Body of pancreas (tissue), 4 donors: ENCODE data around the gene PDE8B. TPM values are rescaled to one million over a fixed set of nuclear protein-coding genes. Genes with fewer than 3 reads are reported as not detected.

Experiments used
- ATAC-seq: fragments of 150-250 bp; one replicate; pipeline ENCODE4 v1.9.1; 2016
- DNase-seq, 4 donors: peaks; one replicate each; pipeline ENCODE4 v3.0.0-alpha.2; 2019
- H3K27ac ChIP-seq, 4 donors: fragments of 200-600 bp; sonication (generic); 1 replicate in 3 of 4; 2 replicates in 1 of 4; pipeline versions ENCODE4 v1.5.1 to v1.6.1; 2016 to 2019; ENCODE audit warnings: mild to moderate bottlenecking in 1 of 4, mixed read lengths in 1 of 4, moderate library complexity in 1 of 4
- H3K27me3 ChIP-seq, 2 donors: fragments of 200-600 bp; sonication (generic); one replicate each; pipeline ENCODE4 v1.6.0; 2016; ENCODE audit warnings: mild to moderate bottlenecking in 1 of 2
- H3K36me3 ChIP-seq, 2 donors: fragments of 200-600 bp; sonication (generic); replicated peaks in 1 of 2; 2 replicates each; pipeline ENCODE4 v1.5.1; 2016; ENCODE audit warnings: low read depth in 2 of 2; ENCODE audit not compliant: insufficient read depth in 1 of 2
- H3K4me1 ChIP-seq: fragments of 200-600 bp; sonication (generic); one replicate; pipeline ENCODE4 v1.6.0; 2016
- H3K4me3 ChIP-seq, 2 donors: fragments of 200-600 bp; sonication (generic); 1 replicate in 1 of 2; 2 replicates in 1 of 2; pipeline ENCODE4 v1.5.1; 2016 to 2019
- H3K9me3 ChIP-seq, 3 donors: fragments of 200-600 bp; sonication (generic); 1 replicate in 2 of 3; 2 replicates in 1 of 3; pipeline ENCODE4 v1.5.1; 2016
- POLR2A ChIP-seq, 3 donors: fragments of 450-650 bp; IDR thresholded peaks; one replicate each; pipeline ENCODE4 v1.6.1; 2016; ENCODE audit warnings: antibody characterized with exemption in 3 of 3, mild to moderate bottlenecking in 2 of 3
- WGBS, 2 donors: methylation state at CpG; one replicate each; pipeline ENCODE4 v1.1.5; 2017; 5-methylcytosine and 5-hydroxymethylcytosine counted together
- intact Hi-C: fragments of 100-400 bp; cut with DNase I; formaldehyde crosslinking; loops from one replicate; pipeline ENCODE4 v1.15.1; 2023
- total RNA-seq, 2 donors: library from RNA; depleted of rRNA; stranded (reverse); fragments of >200 nt; gene quantifications; one replicate each; pipeline ENCODE4 v1.1.0, GENCODE V29; 2016
- TF ChIP-seq, protein P1 (sequence below), 7 experiments: fragments of 450-650 bp in 4 of 7; fragments of 200-600 bp in 3 of 7; sonication (generic) in 3 of 7; IDR thresholded peaks; one replicate each; pipeline ENCODE4 v1.5.1; 2016 to 2019; ENCODE audit warnings: antibody characterized with exemption in 7 of 7

The PDE8B gene
- total RNA-seq, 2 donors from 2014 or later: 8.3 to 15.8 TPM

DNA sequence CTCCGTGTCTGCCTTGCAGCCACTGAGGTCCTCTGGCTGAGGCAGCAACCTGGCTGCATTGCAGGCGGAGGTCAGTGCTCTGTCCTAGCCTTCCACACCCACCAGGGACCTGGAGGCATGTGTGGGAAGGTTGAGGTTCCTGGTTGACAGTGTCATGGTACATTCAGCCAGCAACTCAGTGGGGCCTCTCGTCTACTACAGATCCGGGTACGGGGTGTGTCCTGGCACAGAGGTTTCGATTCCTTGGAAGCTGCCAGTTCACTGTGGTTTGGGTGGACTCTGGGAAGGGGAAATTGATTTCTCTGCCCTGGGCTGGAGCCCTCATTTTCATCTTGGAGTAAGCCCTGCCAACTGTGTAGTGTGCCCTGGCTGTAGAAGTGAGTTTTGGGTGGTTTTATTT lies 45.1 kb downstream of the PDE8B start:
- H3K27ac ChIP-seq: no peak overlapping the region

GRCh38 chr5:77256406-77256805 lies 45.9 kb downstream of the PDE8B start:
- no peak overlapping the region for H3K4me3 ChIP-seq
- 88 to 91% methylated on average over 1 of the region's 1 CpG for WGBS, 2 donors
- DNase-seq (no peak), ATAC-seq (no peak)
- H3K9me3 ChIP-seq: no peaks in the 10 kb centered on the region
- no peak overlapping the region for H3K27ac ChIP-seq
- intact Hi-C loops: no loop called here
- no peaks in the 10 kb centered on the region for H3K27me3 ChIP-seq
- H3K36me3 ChIP-seq: no peaks in the 10 kb centered on the region
- H3K4me1 ChIP-seq: peaks cover 6% of the 10 kb centered on the region
- no peak for TF ChIP-seq POLR2A (IDR thresholded peaks at IDR 0.05)
- TF ChIP-seq, protein P1, sequence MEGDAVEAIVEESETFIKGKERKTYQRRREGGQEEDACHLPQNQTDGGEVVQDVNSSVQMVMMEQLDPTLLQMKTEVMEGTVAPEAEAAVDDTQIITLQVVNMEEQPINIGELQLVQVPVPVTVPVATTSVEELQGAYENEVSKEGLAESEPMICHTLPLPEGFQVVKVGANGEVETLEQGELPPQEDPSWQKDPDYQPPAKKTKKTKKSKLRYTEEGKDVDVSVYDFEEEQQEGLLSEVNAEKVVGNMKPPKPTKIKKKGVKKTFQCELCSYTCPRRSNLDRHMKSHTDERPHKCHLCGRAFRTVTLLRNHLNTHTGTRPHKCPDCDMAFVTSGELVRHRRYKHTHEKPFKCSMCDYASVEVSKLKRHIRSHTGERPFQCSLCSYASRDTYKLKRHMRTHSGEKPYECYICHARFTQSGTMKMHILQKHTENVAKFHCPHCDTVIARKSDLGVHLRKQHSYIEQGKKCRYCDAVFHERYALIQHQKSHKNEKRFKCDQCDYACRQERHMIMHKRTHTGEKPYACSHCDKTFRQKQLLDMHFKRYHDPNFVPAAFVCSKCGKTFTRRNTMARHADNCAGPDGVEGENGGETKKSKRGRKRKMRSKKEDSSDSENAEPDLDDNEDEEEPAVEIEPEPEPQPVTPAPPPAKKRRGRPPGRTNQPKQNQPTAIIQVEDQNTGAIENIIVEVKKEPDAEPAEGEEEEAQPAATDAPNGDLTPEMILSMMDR (IDR thresholded peaks at IDR 0.05): no peak

More for the DNA sequence above, 45.1 kb downstream of the PDE8B start:
- H3K4me3 ChIP-seq: no peak overlapping the region
- TF ChIP-seq POLR2A (IDR thresholded peaks at IDR 0.05): no peak
- TF ChIP-seq, protein P1 (IDR thresholded peaks at IDR 0.05): no peak
- intact Hi-C loops: no loop called here
- no peaks in the 10 kb centered on the region for H3K27me3 ChIP-seq
- ATAC-seq (peak; percentile 42), DNase-seq (peak in 1 of 4 donors; percentile 21)
- no peaks in the 10 kb centered on the region for H3K9me3 ChIP-seq
- no peaks in the 10 kb centered on the region for H3K36me3 ChIP-seq
- peaks cover 6% of the 10 kb centered on the region for H3K4me1 ChIP-seq
- WGBS, 2 donors: 57 to 72% methylated on average over 6 of the region's 6 CpGs

DNA sequence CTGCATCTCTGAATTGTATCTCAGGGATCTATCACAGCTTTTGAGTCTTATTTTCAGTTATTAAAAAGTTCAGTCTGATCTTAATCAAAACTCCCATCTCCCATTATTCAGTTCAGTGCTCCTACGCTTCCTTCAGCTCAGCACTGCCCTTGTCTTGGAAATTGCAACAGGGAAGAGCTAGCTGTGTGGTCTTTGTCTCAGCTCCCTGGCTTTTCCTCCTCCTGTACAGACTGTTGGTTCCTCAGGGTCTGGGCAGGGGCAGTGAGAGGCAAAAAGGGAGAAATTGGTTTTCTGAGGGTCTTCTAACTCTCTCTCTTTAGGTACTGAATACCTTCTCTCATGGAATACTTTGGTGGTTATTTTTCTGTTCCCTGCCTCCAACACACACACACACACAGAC lies 48.2 kb downstream of the PDE8B start:
- 86 to 93% methylated on average over 1 of the region's 1 CpG for WGBS, 2 donors
- Histone ChIP-seq H3K27ac (no peak overlapping the region), H3K9me3 (no peaks in the 10 kb centered on the region), H3K4me1 (peaks cover 6% of the 10 kb centered on the region), H3K36me3 (no peaks in the 10 kb centered on the region), H3K27me3 (no peaks in the 10 kb centered on the region), H3K4me3 (no peak overlapping the region)
- intact Hi-C loops: no loop called here
- no peak for DNase-seq
- TF ChIP-seq, protein P1 (IDR thresholded peaks at IDR 0.05): no peak
- no peak for TF ChIP-seq POLR2A (IDR thresholded peaks at IDR 0.05)
- no peak for ATAC-seq

GRCh38 chr5:77259476-77259875 lies 49.0 kb downstream of the PDE8B start:
- no peak overlapping the region for H3K27ac ChIP-seq

GRCh38 chr5:77262697-77263096 lies 52.2 kb downstream of the PDE8B start:
- 84 to 85% methylated on average over 1 of the region's 1 CpG for WGBS, 2 donors
- DNase-seq: no peak
- Histone ChIP-seq H3K27me3 (no peaks in the 10 kb centered on the region), H3K4me3 (no peak overlapping the region), H3K9me3 (no peaks in the 10 kb centered on the region), H3K27ac (no peak overlapping the region), H3K36me3 (no peaks in the 10 kb centered on the region), H3K4me1 (no peaks in the 10 kb centered on the region)
- no peak for ATAC-seq
- TF ChIP-seq, protein P1 (IDR thresholded peaks at IDR 0.05): no peak
- intact Hi-C loops: no loop called here

More at GRCh38 chr5:77259476-77259875, 49.0 kb downstream of the PDE8B start:
- Histone ChIP-seq H3K27me3 (no peaks in the 10 kb centered on the region), H3K4me1 (peaks cover 6% of the 10 kb centered on the region), H3K4me3 (no peak overlapping the region), H3K9me3 (no peaks in the 10 kb centered on the region), H3K36me3 (no peaks in the 10 kb centered on the region)
- TF ChIP-seq, protein P1 (IDR thresholded peaks at IDR 0.05): no peak
- no peak for TF ChIP-seq POLR2A (IDR thresholded peaks at IDR 0.05)
- intact Hi-C loops: no loop called here
- no peak for DNase-seq
- no peak for ATAC-seq
